Hepatocyte (in vitro differentiated cells): ENCODE results near the gene PPM1H.

Experiments used
- CTCF ChIP-seq: fragments of 200-600 bp; sonication (generic); IDR thresholded peaks from 2 replicates; pipeline ENCODE4 v1.5.1; 2016; ENCODE audit warnings: antibody characterized with exemption, mild to moderate bottlenecking; ENCODE audit not compliant: poor library complexity
- EZH2 ChIP-seq: fragments of 200-600 bp; sonication (generic); IDR thresholded peaks from 2 replicates; pipeline ENCODE4 v1.6.1; 2016; ENCODE audit warnings: antibody characterized with exemption, mild to moderate bottlenecking, borderline replicate concordance
- EZH2phosphoT487 ChIP-seq: fragments of 200-600 bp; sonication (generic); IDR thresholded peaks from one replicate; pipeline ENCODE4 v1.6.1; 2018; ENCODE audit warnings: antibody characterized with exemption, mild to moderate bottlenecking, low read depth, moderate library complexity; ENCODE audit not compliant: unreplicated experiment, severe bottlenecking

GRCh38 chr12:62960324-62960723 lies 25.4 kb upstream of the PPM1H start:
- TF ChIP-seq CTCF, result no peak
- TF ChIP-seq EZH2phosphoT487, result no peak
- TF ChIP-seq EZH2, result no peak
